GM12878 (cell line): ENCODE results near the gene MRPL55. TPM values are rescaled to one million over a fixed set of nuclear protein-coding genes. Genes with fewer than 3 reads are reported as not detected.

ENCODE experiments used
- ATAC-seq: fragments of 200-7000 bp; cut with Tn5 transposase; 3 replicates; pipeline ENCODE4 v1.9.1; 2020; ENCODE audit warnings: mild to moderate bottlenecking, moderate library complexity
- Bru-seq: library from RNA; stranded (reverse); fragments of 400-500 nt; gene quantifications from one replicate; lab custom pipeline; 2021; lab: Mats Ljungman, UMichigan
- BruChase-seq, 2 experiments: library from RNA; stranded (reverse); fragments of 400-500 nt; gene quantifications; one replicate each; lab custom pipeline; 2021; lab: Mats Ljungman, UMichigan
- BruUV-seq: library from RNA; stranded (reverse); fragments of 400-500 nt; replicated peaks from 2 replicates; lab custom pipeline; 2021; lab: Mats Ljungman, UMichigan
- CTCF ChIA-PET: fragments of 300-600 bp; sonication (Branson Sonifier 250); formaldehyde crosslinking; extraction: SDS; loops from one replicate; lab custom pipeline; 2021; ENCODE audit warnings: inconsistent platforms; lab: Yijun Ruan, JAX
- POLR2A ChIA-PET: fragments of 350-600 bp; formaldehyde crosslinking; extraction: SDS; loops from one replicate; lab custom pipeline; 2021; ENCODE audit warnings: inconsistent platforms; lab: Charles Lee
- RAD21 ChIA-PET: fragments of 300-600 bp; sonication (Branson Sonifier 250); formaldehyde crosslinking; loops from one replicate; lab custom pipeline; 2023; ENCODE audit warnings: antibody characterized with exemption; ENCODE audit not compliant: unreplicated experiment; lab: Charles Lee
- SMC1A ChIA-PET: fragments of 300-600 bp; sonication (Branson Sonifier 250); formaldehyde crosslinking; loops from one replicate; lab custom pipeline; 2023; ENCODE audit not compliant: unreplicated experiment, uncharacterized antibody; lab: Charles Lee
- DNase-seq: peaks from one replicate; pipeline ENCODE4 v3.0.0-alpha.2; 2011; ENCODE audit warnings: low read depth, low spot score
- FAIRE-seq: peaks from 3 replicates; lab custom pipeline; 2011; peaks lifted over from hg19 to GRCh38; lab: Jason Lieb, UNC
- H2AFZ ChIP-seq: 2 replicates; pipeline ENCODE4 v1.6.0; 2011; ENCODE audit warnings: low read depth, low read length, control low read depth; ENCODE audit not compliant: control insufficient read depth
- H3K27ac ChIP-seq: 2 replicates; pipeline ENCODE4 v1.5.1; 2011; ENCODE audit warnings: control low read depth; ENCODE audit not compliant: control insufficient read depth, insufficient read depth
- H3K27me3 ChIP-seq, 2 experiments: replicated peaks in 1 of 2; 2 replicates each; pipeline versions ENCODE4 v1.6.0 to v1.6.1; 2011; ENCODE audit warnings: low read length in 1 of 2; ENCODE audit not compliant: control insufficient read depth in 2 of 2, insufficient read depth in 2 of 2
- H3K36me3 ChIP-seq, 2 experiments: 2 replicates each; pipeline ENCODE4 v1.5.1; 2011; ENCODE audit warnings: low read length in 1 of 2; ENCODE audit not compliant: control insufficient read depth in 2 of 2, insufficient read depth in 2 of 2
- H3K4me1 ChIP-seq: 2 replicates; pipeline ENCODE4 v1.6.1; 2011; ENCODE audit warnings: mild to moderate bottlenecking, low read length, moderate library complexity, mixed read lengths; ENCODE audit not compliant: control insufficient read depth, insufficient read depth
- H3K4me2 ChIP-seq: 2 replicates; pipeline ENCODE4 v1.6.0; 2011; ENCODE audit warnings: control low read depth; ENCODE audit not compliant: control insufficient read depth, insufficient read depth
- H3K4me3 ChIP-seq: fragments of 200-600 bp; sonication (generic); 2 replicates; pipeline ENCODE4 v1.5.1; 2016
- H3K79me2 ChIP-seq: 2 replicates; pipeline ENCODE4 v1.6.0; 2011; ENCODE audit warnings: low read length; ENCODE audit not compliant: control insufficient read depth, insufficient read depth
- H3K9ac ChIP-seq: 2 replicates; pipeline ENCODE4 v1.8.0; 2011; ENCODE audit warnings: low read length, control low read depth, mixed read lengths; ENCODE audit not compliant: control insufficient read depth, insufficient read depth
- H3K9me3 ChIP-seq: replicated peaks from 3 replicates; pipeline ENCODE4 v1.5.1; 2011; ENCODE audit warnings: mild to moderate bottlenecking, low read length; ENCODE audit not compliant: control insufficient read depth, insufficient read depth
- H4K20me1 ChIP-seq: 2 replicates; pipeline ENCODE4 v1.6.0; 2011; ENCODE audit not compliant: control insufficient read depth, insufficient read depth
- BCL11A ChIP-seq: IDR thresholded peaks from 2 replicates; pipeline ENCODE4 v1.6.1; 2011; ENCODE audit warnings: low read depth, low read length
- IRF4 ChIP-seq: IDR thresholded peaks from 2 replicates; pipeline ENCODE4 v1.6.1; 2011; ENCODE audit warnings: low read depth, low read length
- JUND ChIP-seq: IDR thresholded peaks from 2 replicates; pipeline ENCODE4 v1.6.1; 2012; ENCODE audit warnings: low read depth, mild to moderate bottlenecking, low read length, improper control_type of control experiment, moderate library complexity
- PML ChIP-seq: IDR thresholded peaks from 2 replicates; pipeline ENCODE4 v1.6.1; 2012; ENCODE audit warnings: low read length, inconsistent platforms
- RCOR1 ChIP-seq: conservative IDR thresholded peaks from 2 replicates; pipeline ENCODE4 v1.6.1; 2012; ENCODE audit warnings: low read depth, low read length, improper control_type of control experiment
- SMAD1 ChIP-seq: fragments of 450-650 bp; IDR thresholded peaks from 2 replicates; pipeline ENCODE4 v1.6.1; 2018; ENCODE audit warnings: mild to moderate bottlenecking, low read depth; ENCODE audit not compliant: partially characterized antibody
- ZSCAN29 ChIP-seq: fragments of 450-650 bp; IDR thresholded peaks from 2 replicates; pipeline ENCODE4 v1.6.1; 2017; ENCODE audit warnings: mild to moderate bottlenecking, moderate library complexity
- WGBS: methylation state at CpG from one replicate; pipeline ENCODE4 v1.1.6; 2016; ENCODE audit warnings: low lambda C conversion rate; ENCODE audit not compliant: insufficient replicate concordance, insufficient coverage; ENCODE audit errors: missing lambda C conversion rate; 5-methylcytosine and 5-hydroxymethylcytosine counted together
- in situ Hi-C: fragments of 300-500 bp; cut with MboI; formaldehyde crosslinking; loops from 9 replicates; pipeline ENCODE4 v1.14.3; 2018; ENCODE audit warnings: mixed read lengths
- intact Hi-C: fragments of 100-400 bp; cut with micrococcal nuclease; formaldehyde crosslinking; loops from one replicate; pipeline ENCODE4 v1.14.2; 2022; ENCODE audit not compliant: unreplicated experiment
- long read RNA-seq, 2 experiments: library from polyadenylated mRNA; unstranded; transcript quantifications; one replicate each; pipeline ENCODE4 v2.0.0, GENCODE V29; 2019 to 2020
- polyA minus RNA-seq, 3 experiments: library from RNA; depleted of rRNA, polyadenylated mRNA; stranded (reverse); fragments of >200 nt; gene quantifications; 2 replicates each; pipeline ENCODE4 v1.2.3, GENCODE V29; 2011
- polyA plus RNA-seq, 11 experiments: library from polyadenylated mRNA; depleted of rRNA in 4 of 11; unstranded in 6 of 11; stranded (reverse) in 5 of 11; fragments of >200 nt; fragmentation: Nextera tagmentation in 4 of 11; fragmentation: Illumina TruSeq in 1 of 11; extraction: Ambion mirVana in 4 of 11; extraction: Trizol in 1 of 11; gene quantifications; 1 replicate in 1 of 11; 2 replicates in 10 of 11; pipeline versions ENCODE4 v1.2.1 to v1.2.3, GENCODE V29; 2011 to 2016; ENCODE audit warnings: inconsistent platforms in 2 of 11, missing spikeins in 2 of 11, low read depth in 1 of 11
- total RNA-seq, 4 experiments: library from RNA; depleted of rRNA in 3 of 4; stranded (reverse); fragments of >200 nt in 3 of 4; fragmentation: Illumina TruSeq in 1 of 4; extraction: Trizol in 1 of 4; gene quantifications; 2 replicates each; pipeline versions ENCODE4 v1.2.1 to v1.2.3, GENCODE V29; 2013 to 2021
- TF ChIP-seq, protein P1 (sequence below): fragments of 450-650 bp; formaldehyde crosslinking; IDR thresholded peaks from 2 replicates; pipeline ENCODE4 v1.4.0; 2022; ENCODE audit warnings: mild to moderate bottlenecking, moderate library complexity
- TF ChIP-seq, protein P2 (sequence below): fragments of 450-650 bp; IDR thresholded peaks from 2 replicates; pipeline ENCODE4 v1.6.1; 2017; ENCODE audit warnings: low read depth, mild to moderate bottlenecking, moderate library complexity
- TF ChIP-seq, protein P3 (sequence below): IDR thresholded peaks from 2 replicates; pipeline ENCODE4 v1.6.1; 2011; ENCODE audit warnings: low read depth, mild to moderate bottlenecking, low read length, moderate library complexity, borderline replicate concordance; ENCODE audit errors: extremely low read depth

Gene MRPL55
- total RNA-seq (2013; cell fraction: nucleolus; rRNA removed): 43.8 and 45.7 TPM in 2 replicates
- total RNA-seq (2014; rRNA removed) (81.9 and 93.4 TPM in 2 replicates), total RNA-seq (2014; rRNA removed; fragmentation: Illumina TruSeq; extraction: Trizol) (25.5 and 35.1 TPM in 2 replicates), total RNA-seq (2021) (47.6 and 54.9 TPM in 2 replicates), polyA plus RNA-seq (2011; rRNA removed) (17.0 and 39.3 TPM in 2 replicates), polyA plus RNA-seq (2014; fragmentation: Illumina TruSeq; extraction: Trizol) (8.8 and 42.1 TPM in 2 replicates), polyA plus RNA-seq (2014; fragmentation: Nextera tagmentation; extraction: Ambion mirVana) (10 to 100 TPM; 15.1 to 56.7 TPM), polyA plus RNA-seq (2014; rRNA removed) (91.0 and 96.3 TPM in 2 replicates), polyA plus RNA-seq (2016; fragmentation: Nextera tagmentation; extraction: Ambion mirVana) (100 to 1,000 TPM; 129 to 143 TPM), polyA minus RNA-seq (2011; rRNA and poly(A)+ RNA removed) (24.7 and 44.2 TPM in 2 replicates), Bru-seq, nascent RNA (percentile 79 among the genes with signal in this experiment), BruChase-seq, experiment 1, labeled RNA remaining after a 6-hour chase (percentile 78 among the genes with signal in this experiment), BruChase-seq, experiment 2, labeled RNA remaining after a 2-hour chase (percentile 74 among the genes with signal in this experiment)
- 30.7 TPM for polyA plus RNA-seq (2011; ENCODE audit: low read depth)
- polyA plus RNA-seq (2011; cell fraction: cytosol; rRNA removed): 66.7 and 115 TPM in 2 replicates
- polyA plus RNA-seq (2011; cell fraction: nucleus; rRNA removed): 172 and 194 TPM in 2 replicates
- polyA plus RNA-seq (2012): 45.5 and 64.1 TPM in 2 replicates
- 16.6 and 20.5 TPM in 2 replicates for polyA minus RNA-seq (2011; cell fraction: cytosol; rRNA and poly(A)+ RNA removed)
- polyA minus RNA-seq (2011; cell fraction: nucleus; rRNA and poly(A)+ RNA removed): 31.3 and 40.2 TPM in 2 replicates
- long read RNA-seq, experiment 1, transcript MRPL55-204 (4 exons, 661 nt): minor isoform, 7 of 43 reads
- long read RNA-seq, experiment 1, transcript MRPL55-201 (5 exons, 632 nt): minor isoform, 5 of 43 reads
- long read RNA-seq, experiment 1, transcript MRPL55-203 (5 exons, 744 nt): major isoform, 13 of 43 reads
- long read RNA-seq, experiment 1, partial matches to known transcripts: 0 of 43 reads
- long read RNA-seq, experiment 1, other reads (novel, unspliced or antisense): 12 of 43 reads
- long read RNA-seq, experiment 2, partial matches to known transcripts: 4 of 43 reads
- long read RNA-seq, experiment 2, other reads (novel, unspliced or antisense): 27 of 43 reads

DNA sequence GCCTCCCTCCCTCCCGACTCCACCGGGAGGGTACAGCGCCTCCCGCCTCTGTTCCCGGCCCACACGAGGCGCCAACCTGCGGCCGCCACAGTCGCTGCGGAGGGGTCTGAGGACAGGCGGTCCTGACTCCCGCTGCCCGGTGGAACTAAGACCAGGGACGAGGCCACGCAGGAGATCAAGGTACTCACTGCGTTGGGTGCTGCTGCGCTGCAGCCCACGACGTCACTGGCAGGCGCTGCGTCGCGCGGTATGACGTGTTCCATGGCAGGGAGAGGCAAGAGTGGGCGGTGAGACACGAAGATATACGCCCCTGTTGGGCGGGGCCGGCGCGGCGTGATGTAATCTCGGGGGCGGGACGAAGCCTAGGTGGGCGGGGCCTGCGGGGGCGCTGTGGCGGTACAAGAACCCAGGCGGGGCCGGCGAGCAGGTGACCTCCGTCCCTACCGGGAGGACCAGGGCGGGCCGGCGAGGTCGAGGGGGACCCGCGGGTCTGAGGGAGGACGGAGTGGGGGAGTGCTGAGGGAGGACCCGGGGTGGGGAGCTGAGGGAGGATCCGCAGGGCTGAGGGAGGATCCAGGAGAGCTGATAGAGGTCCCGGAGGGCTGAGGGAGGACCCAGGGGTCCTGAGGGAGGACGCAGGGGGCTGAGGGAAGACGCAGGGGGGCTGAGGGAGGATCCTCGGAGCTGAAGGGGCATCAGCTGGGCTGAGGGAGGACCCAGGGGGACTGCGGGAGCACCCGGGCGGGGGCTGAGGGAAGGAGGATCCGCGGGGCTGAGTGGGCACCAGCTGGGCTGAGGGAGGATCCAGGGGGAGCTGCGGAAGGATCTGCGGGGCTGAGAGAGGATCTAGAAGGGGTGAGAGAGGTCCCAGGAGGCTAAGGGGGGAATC lies at the start of gene MRPL55:
Gene MRPL55 (minus strand): TSS at position 227 of the 889 bp plus-strand sequence. CDS start 1,039 bp downstream, outside the sequence.
- peaks cover 11% of the 10 kb centered on the region for H3K4me1 ChIP-seq
- H3K9ac ChIP-seq: peak within 1 kb of the TSS; percentile 85
- H3K36me3 ChIP-seq: peaks cover 4 to 5% of the 10 kb centered on the region in 2 experiments; a peak in 3 of 4 replicates
- RAD21 ChIA-PET: interaction anchor here (0.7 to 1.2 kb wide), 2 partner anchors 21 to 57 kb away, joined by 3 read pairs; no protein-coding TSS in a partner anchor
- H3K79me2 ChIP-seq: peaks cover 13% of the 10 kb centered on the region
- peak within 1 kb of the TSS; percentile 96 for H2AFZ ChIP-seq
- H3K4me3 ChIP-seq: peak within 1 kb of the TSS; percentile 93
- in situ Hi-C loops: no loop called here
- peak; percentile 93 for DNase-seq
- SMC1A ChIA-PET: interaction anchor here (0.7 to 1.5 kb wide), 2 partner anchors 14 to 22 kb away, joined by 3 to 4 read pairs; no protein-coding TSS in a partner anchor
- BruUV-seq: no TSS peak
- intact Hi-C loops: loop anchor here (2.0 kb wide), 1 partner anchor 31 kb away; the partner anchor contains the start of gene GUK1
- peak within 1 kb of the TSS; percentile 96 for H3K4me2 ChIP-seq
- POLR2A ChIA-PET: interaction anchor here (0.6 to 2.1 kb wide), 6 partner anchors 12 to 689 kb away, joined by 3 to 7 read pairs (median 4); partner anchors contain the start of genes ARF1 and IBA57
- CTCF ChIA-PET: interaction anchor here (0.7 to 2.2 kb wide), 5 partner anchors 14 to 110 kb away, joined by 3 to 8 read pairs (median 5); partner anchors contain the start of gene IBA57
- H3K27me3 ChIP-seq: no peaks in the 10 kb centered on the region
- H3K27ac ChIP-seq: peak within 1 kb of the TSS; percentile 73
- no peaks in the 10 kb centered on the region for H4K20me1 ChIP-seq
- no peaks in the 10 kb centered on the region for H3K9me3 ChIP-seq
- peak; percentile 94 for ATAC-seq
- peak; percentile 94 for FAIRE-seq
- 1% methylated on average over 56 of the region's 66 CpGs for WGBS
- TF ChIP-seq, protein P1, sequence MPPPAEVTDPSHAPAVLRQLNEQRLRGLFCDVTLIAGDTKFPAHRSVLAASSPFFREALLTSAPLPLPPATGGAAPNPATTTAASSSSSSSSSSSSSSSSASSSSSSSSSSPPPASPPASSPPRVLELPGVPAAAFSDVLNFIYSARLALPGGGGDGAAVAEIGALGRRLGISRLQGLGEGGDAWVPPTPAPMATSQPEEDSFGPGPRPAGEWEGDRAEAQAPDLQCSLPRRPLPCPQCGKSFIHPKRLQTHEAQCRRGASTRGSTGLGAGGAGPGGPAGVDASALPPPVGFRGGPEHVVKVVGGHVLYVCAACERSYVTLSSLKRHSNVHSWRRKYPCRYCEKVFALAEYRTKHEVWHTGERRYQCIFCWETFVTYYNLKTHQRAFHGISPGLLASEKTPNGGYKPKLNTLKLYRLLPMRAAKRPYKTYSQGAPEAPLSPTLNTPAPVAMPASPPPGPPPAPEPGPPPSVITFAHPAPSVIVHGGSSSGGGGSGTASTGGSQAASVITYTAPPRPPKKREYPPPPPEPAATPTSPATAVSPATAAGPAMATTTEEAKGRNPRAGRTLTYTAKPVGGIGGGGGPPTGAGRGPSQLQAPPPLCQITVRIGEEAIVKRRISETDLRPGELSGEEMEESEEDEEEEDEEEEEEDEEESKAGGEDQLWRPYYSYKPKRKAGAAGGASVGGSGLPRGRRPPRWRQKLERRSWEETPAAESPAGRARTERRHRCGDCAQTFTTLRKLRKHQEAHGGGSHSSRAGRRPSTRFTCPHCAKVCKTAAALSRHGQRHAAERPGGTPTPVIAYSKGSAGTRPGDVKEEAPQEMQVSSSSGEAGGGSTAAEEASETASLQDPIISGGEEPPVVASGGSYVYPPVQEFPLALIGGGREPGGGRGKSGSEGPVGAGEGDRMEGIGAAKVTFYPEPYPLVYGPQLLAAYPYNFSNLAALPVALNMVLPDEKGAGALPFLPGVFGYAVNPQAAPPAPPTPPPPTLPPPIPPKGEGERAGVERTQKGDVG (CRISPR knock-in tag): no peak
- TF ChIP-seq JUND (peak; percentile 42; the same call in 1 of the 2 replicates), IRF4 (peak; percentile 59; the same call in 1 of the 2 replicates), PML (peak; percentile 91; the same call in 1 of the 2 replicates), SMAD1 (no peak), RCOR1 (0 out of 2 replicates have a peak, but pooled peaks have one; percentile 43), ZSCAN29 (no peak), BCL11A (no peak)
- TF ChIP-seq, protein P2, sequence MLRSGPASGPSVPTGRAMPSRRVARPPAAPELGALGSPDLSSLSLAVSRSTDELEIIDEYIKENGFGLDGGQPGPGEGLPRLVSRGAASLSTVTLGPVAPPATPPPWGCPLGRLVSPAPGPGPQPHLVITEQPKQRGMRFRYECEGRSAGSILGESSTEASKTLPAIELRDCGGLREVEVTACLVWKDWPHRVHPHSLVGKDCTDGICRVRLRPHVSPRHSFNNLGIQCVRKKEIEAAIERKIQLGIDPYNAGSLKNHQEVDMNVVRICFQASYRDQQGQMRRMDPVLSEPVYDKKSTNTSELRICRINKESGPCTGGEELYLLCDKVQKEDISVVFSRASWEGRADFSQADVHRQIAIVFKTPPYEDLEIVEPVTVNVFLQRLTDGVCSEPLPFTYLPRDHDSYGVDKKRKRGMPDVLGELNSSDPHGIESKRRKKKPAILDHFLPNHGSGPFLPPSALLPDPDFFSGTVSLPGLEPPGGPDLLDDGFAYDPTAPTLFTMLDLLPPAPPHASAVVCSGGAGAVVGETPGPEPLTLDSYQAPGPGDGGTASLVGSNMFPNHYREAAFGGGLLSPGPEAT: peak; percentile 85
- TF ChIP-seq, protein P3, sequence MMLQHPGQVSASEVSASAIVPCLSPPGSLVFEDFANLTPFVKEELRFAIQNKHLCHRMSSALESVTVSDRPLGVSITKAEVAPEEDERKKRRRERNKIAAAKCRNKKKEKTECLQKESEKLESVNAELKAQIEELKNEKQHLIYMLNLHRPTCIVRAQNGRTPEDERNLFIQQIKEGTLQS: peak; percentile 92
